AG04450 (cell line): Measurements from ENCODE around the gene APOL1. TPM values are rescaled to one million over a fixed set of nuclear protein-coding genes. Genes with fewer than 3 reads are reported as not detected.
"Not testable (repeated sequence)": the region's sequence is repeated elsewhere in the genome, so short reads cannot be mapped to it uniquely, and the experiment has no call there.

Source experiments
- CTCF ChIA-PET: fragments of 300-600, 350-600 bp; formaldehyde crosslinking; extraction: SDS; loops from one replicate; lab custom pipeline; 2022; ENCODE audit warnings: antibody characterized with exemption, inconsistent platforms; lab: Charles Lee
- POLR2A ChIA-PET: fragments of 350-600 bp; formaldehyde crosslinking; extraction: SDS; loops from one replicate; lab custom pipeline; 2021; ENCODE audit warnings: antibody characterized with exemption, inconsistent platforms; lab: Yijun Ruan, JAX
- DNase-seq: peaks from one replicate; pipeline ENCODE4 v3.0.0-alpha.2; 2011; ENCODE audit warnings: low read depth, low spot score
- H3K27ac ChIP-seq: one replicate; pipeline ENCODE4 v1.5.1; 2012; ENCODE audit warnings: low read depth, low read length, control low read depth
- H3K27me3 ChIP-seq: one replicate; pipeline ENCODE4 v1.6.0; 2012; ENCODE audit warnings: low read length; ENCODE audit not compliant: control insufficient read depth, insufficient read depth
- H3K4me3 ChIP-seq: 2 replicates; pipeline ENCODE4 v1.5.1; 2011; ENCODE audit warnings: mild to moderate bottlenecking, low read depth, low read length, control low read depth
- H3K9me3 ChIP-seq: 2 replicates; pipeline ENCODE4 v1.5.1; 2012; ENCODE audit warnings: low read length; ENCODE audit not compliant: control insufficient read depth, insufficient read depth
- CTCF ChIP-seq: IDR thresholded peaks from 2 replicates; pipeline ENCODE4 v1.5.1; 2011; ENCODE audit warnings: low read depth, low read length, control low read depth, inconsistent platforms
- polyA plus RNA-seq: library from polyadenylated mRNA; depleted of rRNA; stranded (reverse); fragments of >200 nt; gene quantifications from 2 replicates; pipeline ENCODE4 v1.2.3, GENCODE V29; 2011

The APOL1 gene
- polyA plus RNA-seq, 1 experiment, result 3.8 TPM

- Histone ChIP-seq H3K9me3 (peaks cover 2% of the 10 kb centered on the region; the same call in 1 of the 2 replicates), H3K4me3 (no peak overlapping the region), H3K27ac (no peak overlapping the region), H3K27me3 (no peaks in the 10 kb centered on the region)
- no peak for DNase-seq
- ChIA-PET POLR2A (no interaction called here), CTCF (interaction anchor here (0.6 kb wide), 2 partner anchors 22 to 32 kb away, joined by 4 read pairs; no protein-coding TSS in a partner anchor)
- TF ChIP-seq CTCF, result no peak
Measured at GRCh38 chr22:36244522-36245391, 8.2 kb upstream of the APOL1 start.

GRCh38 chr22:36245805-36246356 lies 7.1 kb upstream of the APOL1 start:
- Histone ChIP-seq H3K27me3 (no peaks in the 10 kb centered on the region), H3K4me3 (no peak overlapping the region), H3K27ac (no peak overlapping the region), H3K9me3 (peaks cover 2% of the 10 kb centered on the region)
- ChIA-PET POLR2A (no interaction called here), CTCF (no interaction called here)
- DNase-seq, result no peak
- no peak for TF ChIP-seq CTCF

- Histone ChIP-seq H3K4me3 (no peak overlapping the region), H3K9me3 (peaks cover 2% of the 10 kb centered on the region), H3K27ac (no peak overlapping the region), H3K27me3 (no peaks in the 10 kb centered on the region)
- CTCF ChIA-PET, result no interaction called here
- TF ChIP-seq CTCF, result no peak
- no peak for DNase-seq
- POLR2A ChIA-PET, result no interaction called here
Measured at GRCh38 chr22:36246718-36247117, 6.2 kb upstream of the APOL1 start.

GRCh38 chr22:36247955-36248354 lies 5.0 kb upstream of the APOL1 start:
- ChIA-PET POLR2A (no interaction called here), CTCF (interaction anchor here (3.2 kb wide), 1 partner anchor 9 kb away, joined by 16 read pairs; the partner anchor contains the start of gene APOL2)
- Histone ChIP-seq H3K27me3 (no peaks in the 10 kb centered on the region), H3K9me3 (peaks cover 2% of the 10 kb centered on the region), H3K4me3 (no peak overlapping the region), H3K27ac (no peak overlapping the region)
- no peak for DNase-seq
- TF ChIP-seq CTCF, result no peak

- CTCF ChIA-PET, result interaction anchor here (1.4 to 3.2 kb wide), 2 partner anchors 10 to 29 kb away, joined by 4 to 16 read pairs; partner anchors contain the start of gene APOL2
- no peak overlapping the region for H3K4me3 ChIP-seq
- no peak for TF ChIP-seq CTCF
- no peak for DNase-seq
- H3K27me3 ChIP-seq, result no peaks in the 10 kb centered on the region
- peaks cover 2% of the 10 kb centered on the region for H3K9me3 ChIP-seq
- POLR2A ChIA-PET, result interaction anchor here (0.6 kb wide), 1 partner anchor 771 kb away, joined by 3 read pairs; no protein-coding TSS in a partner anchor
- H3K27ac ChIP-seq, result no peak overlapping the region
Measured at GRCh38 chr22:36249160-36249559, 3.8 kb upstream of the APOL1 start.

GRCh38 chr22:36250292-36250960 lies 2.5 kb upstream of the APOL1 start:
- POLR2A ChIA-PET, result interaction anchor here (0.6 kb wide), 1 partner anchor 90 kb away, joined by 3 read pairs; the partner anchor contains the start of gene APOL3

More at GRCh38 chr22:36250292-36250960, 2.5 kb upstream of the APOL1 start:
- CTCF ChIA-PET, result interaction anchor here (1.2 to 3.2 kb wide), 2 partner anchors 11 to 36 kb away, joined by 3 to 16 read pairs; partner anchors contain the start of gene APOL2
- not testable (repeated sequence) for H3K27me3 ChIP-seq, DNase-seq, H3K9me3 ChIP-seq, H3K27ac ChIP-seq, H3K4me3 ChIP-seq
